ENCODE results near the gene KIAA1217.

The KIAA1217 gene

DNA sequence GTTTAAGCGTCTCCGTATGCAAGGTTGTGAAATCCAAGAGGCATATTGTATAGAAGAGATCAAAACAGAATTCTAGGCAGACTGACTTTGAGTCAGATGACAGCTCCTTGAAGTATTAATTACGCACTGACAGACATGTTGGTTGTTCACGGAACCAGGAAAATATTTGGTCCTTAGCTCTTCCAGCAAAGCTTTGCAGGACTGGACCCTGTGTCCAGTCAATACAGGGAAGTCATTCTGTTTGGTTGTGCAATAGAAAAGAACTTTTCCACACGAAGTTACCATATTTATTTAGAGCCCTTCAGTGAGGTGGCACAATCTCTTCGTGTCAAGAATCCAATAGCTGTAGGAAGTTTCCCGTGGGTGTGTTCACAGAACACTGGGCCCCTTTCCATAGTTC lies 309.5 kb downstream of the KIAA1217 start:
- DNase-seq, result no peak

- DNase-seq, result no peak
Measured at GRCh38 chr10:24518981-24519597, 310.2 kb downstream of the KIAA1217 start.

DNA sequence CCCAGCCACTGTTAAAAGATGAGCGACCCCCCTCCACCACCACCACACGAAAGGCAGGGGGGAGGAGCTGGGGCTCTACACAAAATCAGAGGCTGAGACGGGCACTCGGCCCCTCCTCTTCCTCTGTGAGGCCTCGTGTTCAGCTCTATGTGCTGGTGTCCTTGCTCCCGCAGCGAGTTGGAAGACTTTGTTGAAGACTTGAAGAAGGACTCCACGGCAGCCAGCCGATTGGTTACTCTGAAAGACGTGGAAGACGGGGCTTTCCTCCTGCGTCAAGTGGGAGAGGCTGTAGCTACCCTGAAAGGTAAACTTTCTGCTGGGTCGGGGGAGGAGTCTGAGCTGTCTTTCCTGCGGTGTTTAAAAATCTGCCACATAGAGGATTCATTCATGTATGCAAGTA lies 311.0 kb downstream of the KIAA1217 start:
- DNase-seq, result no peak

- no peak for DNase-seq
Measured at GRCh38 chr10:24524314-24524713, 315.4 kb downstream of the KIAA1217 start.

DNA sequence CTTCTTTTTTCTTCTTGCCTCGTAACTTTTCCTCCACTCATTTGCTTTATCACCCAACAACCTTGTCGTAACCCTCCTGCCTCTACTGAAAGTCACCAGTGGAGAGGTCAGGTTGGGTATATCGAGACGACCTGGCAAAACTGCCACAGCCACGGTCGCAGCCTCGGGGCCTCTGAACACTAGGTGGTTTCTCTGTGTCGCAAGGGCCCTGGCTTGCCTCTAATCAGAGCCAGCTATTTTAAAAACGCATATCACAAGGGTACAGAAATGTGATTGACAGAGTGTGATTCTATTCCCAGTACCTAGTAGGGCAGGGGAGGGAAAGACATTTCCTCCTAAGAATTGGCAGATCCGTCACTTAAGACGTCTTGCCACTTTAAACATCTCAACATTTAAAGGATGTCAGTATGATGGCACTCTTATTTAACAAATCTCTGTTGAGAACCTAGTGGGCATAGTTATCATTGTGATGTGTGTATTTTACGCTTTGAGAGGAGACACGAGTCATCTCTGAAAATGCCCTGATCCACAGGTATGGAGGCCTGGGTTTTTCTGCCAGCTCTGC lies 317.2 kb downstream of the KIAA1217 start:
- DNase-seq, result no peak

DNA sequence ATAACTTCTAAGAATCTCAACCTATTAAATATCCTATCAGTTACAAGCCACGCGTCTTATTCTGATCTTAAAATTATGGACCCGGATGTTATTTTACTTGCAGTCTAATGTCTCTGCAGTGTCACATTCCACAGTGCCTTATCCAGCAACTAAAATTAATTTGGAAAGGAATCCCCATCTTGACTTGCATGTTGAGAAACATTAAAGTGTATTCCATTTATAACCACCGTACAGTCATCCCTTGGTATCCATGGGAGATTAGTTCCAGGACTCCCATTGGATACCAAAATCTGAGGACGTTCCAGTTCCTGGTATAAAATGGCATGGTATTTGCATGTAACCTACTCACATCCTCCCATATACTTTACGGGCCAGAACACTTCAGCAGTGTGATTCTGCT lies 320.0 kb downstream of the KIAA1217 start:
- no peak for DNase-seq

- no peak for DNase-seq
Measured at GRCh38 chr10:24531439-24531838, 322.5 kb downstream of the KIAA1217 start.

- no peak for DNase-seq
Measured at GRCh38 chr10:24533981-24534380, 325.0 kb downstream of the KIAA1217 start.

GRCh38 chr10:24536636-24537035 lies 327.7 kb downstream of the KIAA1217 start:
- no peak for DNase-seq

DNA sequence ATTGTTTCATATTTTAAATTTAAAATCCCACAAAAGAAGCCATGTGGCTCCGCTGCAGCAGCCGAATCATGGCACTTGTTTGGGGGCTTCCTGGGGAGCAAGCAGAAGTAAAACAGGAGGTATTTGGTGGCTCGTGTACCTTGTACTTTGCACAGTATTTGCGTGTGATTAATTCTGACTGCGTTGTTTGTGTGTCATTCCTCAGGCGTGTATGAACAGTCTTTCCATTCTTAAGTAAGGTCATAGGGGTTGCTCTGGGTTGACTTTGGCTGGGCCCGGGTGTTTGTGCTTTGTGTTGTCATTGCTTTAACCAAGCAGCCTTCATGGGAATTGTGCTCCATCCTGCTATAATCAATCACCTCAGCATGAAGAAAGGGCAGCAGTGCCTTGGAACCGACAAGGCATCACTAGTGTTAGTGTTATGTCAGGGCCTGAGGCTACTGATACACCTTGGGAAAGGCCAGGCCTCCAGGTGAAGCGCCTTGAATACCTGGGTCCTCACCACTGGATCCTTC lies 332.4 kb downstream of the KIAA1217 start:
- DNase-seq, result no peak

- no peak for DNase-seq
Measured at GRCh38 chr10:24542314-24543270, 333.7 kb downstream of the KIAA1217 start.

DNA sequence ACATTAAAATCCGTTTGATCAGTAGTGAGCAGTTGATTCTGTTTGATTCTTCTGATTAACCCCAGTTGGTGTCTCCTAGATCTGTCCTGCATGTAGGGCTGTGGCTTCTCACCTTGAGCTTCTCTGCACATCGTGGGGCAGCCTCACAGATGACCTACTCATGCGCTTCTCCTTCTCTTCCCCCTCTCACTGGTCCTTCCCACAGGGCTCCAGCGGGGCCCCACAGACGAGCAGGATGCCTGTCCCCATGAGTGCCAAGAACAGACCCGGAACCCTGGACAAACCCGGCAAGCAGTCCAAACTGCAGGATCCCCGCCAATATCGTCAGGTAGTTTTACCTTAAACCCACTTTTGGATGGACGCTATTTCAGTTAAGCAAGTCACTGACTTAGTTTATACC lies 335.8 kb downstream of the KIAA1217 start:
- DNase-seq, result no peak

- no peak for DNase-seq
Measured at GRCh38 chr10:24545585-24545984, 336.6 kb downstream of the KIAA1217 start.

DNA sequence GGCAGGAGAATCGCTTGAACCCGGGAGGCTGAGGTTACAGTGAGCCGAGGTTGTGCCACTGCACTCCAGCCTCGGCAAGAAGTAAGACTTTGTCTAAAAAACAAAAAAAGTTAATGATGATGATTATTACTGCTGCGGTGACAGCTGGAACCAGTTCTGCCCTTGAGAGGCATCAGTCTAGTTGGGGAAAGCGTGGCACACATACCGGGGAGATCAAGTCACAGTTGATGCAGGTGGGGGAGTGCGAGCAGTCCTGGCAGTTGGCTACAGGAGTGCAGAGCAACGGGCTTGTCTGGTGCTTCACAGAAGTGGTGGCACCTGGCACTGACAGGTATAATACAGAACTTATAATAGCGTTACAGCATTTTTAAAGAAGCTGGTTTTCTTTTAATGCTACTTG lies 341.7 kb downstream of the KIAA1217 start:
- no peak for DNase-seq

DNA sequence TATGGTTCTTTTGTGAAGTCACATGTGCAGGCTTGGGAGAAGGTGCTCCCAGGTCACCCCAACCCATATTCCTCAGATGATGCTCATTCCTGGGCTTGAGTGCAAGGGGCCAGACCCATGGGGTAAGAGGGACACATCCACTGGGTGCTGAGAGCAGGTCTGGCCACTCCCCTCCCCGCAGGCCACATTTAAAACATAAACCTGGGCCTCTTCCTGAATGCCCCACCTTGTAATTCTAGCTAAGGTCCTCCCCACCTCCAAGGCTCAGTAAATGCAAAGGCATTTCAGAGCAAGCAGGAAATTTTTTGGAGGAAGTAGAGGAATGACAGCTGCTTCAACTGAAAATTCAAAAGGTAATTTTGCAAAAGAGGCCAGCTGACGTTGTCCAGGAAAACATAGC lies 342.2 kb downstream of the KIAA1217 start:
- no peak for DNase-seq

DNA sequence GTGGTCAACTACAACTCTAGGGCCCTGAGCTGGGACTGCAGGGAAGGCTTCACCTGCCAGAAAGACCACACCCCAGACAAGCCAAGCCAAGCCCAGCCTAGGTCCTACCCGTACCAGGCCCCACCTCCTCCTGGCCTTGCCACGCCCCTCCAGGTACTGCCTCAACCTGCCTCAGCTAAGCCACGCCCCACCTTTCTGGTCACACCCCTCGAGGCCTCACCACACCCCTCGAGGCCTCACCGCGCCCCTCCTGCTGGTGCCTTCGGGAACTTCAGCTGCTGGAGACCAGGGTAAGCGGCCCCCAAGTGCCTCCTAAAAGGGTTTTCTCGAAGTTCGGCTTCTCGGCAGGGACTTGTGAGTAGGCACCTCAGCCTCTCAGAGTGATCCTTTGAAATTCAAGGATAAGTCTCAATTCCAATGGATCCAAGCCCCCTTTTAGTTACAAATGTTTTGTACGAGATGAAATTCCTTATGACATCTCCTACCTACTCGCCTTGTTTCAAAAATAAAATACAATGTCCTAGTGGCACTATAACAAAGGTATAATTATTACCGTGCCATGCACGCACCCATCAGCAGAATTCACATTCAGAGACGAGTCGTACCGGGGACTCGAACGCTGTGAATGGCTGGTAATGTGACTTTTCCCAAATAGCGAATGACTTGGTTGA lies 343.5 kb downstream of the KIAA1217 start:
- DNase-seq, result no peak

- no peak for DNase-seq
Measured at GRCh38 chr10:24553051-24553612, 344.2 kb downstream of the KIAA1217 start.

- DNase-seq, result no peak
Measured at GRCh38 chr10:24554036-24554435, 345.1 kb downstream of the KIAA1217 start.

DNA sequence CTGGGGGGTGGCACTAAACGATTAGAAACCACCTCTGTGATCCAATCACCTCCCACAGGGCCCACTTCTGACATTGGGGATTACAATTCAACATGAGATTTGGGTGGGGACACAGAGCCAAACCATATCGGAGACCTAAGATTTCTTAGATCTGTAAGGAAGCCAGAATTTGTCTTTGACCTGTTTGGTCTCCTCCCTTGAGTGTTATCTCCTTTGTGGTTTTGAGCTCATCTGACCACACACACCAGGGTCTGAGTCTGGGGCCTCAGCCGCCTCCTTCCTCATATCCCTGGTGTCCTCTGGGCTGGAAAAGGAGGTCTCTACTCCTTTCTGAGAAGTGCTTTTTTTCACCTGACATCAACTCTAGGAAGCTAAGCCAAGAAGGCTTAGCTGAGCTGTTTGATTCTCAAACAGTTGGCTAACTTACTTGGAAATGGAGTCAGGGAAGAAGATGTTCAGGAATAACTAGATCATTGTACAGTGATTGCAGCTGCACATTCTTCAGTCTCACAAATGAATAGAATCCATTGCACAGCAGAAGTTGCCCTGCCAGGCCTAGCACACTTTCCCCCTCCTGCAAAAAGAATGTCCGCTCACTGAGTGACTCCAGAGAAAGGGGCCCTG lies 347.3 kb downstream of the KIAA1217 start:
- DNase-seq, result no peak

DNA sequence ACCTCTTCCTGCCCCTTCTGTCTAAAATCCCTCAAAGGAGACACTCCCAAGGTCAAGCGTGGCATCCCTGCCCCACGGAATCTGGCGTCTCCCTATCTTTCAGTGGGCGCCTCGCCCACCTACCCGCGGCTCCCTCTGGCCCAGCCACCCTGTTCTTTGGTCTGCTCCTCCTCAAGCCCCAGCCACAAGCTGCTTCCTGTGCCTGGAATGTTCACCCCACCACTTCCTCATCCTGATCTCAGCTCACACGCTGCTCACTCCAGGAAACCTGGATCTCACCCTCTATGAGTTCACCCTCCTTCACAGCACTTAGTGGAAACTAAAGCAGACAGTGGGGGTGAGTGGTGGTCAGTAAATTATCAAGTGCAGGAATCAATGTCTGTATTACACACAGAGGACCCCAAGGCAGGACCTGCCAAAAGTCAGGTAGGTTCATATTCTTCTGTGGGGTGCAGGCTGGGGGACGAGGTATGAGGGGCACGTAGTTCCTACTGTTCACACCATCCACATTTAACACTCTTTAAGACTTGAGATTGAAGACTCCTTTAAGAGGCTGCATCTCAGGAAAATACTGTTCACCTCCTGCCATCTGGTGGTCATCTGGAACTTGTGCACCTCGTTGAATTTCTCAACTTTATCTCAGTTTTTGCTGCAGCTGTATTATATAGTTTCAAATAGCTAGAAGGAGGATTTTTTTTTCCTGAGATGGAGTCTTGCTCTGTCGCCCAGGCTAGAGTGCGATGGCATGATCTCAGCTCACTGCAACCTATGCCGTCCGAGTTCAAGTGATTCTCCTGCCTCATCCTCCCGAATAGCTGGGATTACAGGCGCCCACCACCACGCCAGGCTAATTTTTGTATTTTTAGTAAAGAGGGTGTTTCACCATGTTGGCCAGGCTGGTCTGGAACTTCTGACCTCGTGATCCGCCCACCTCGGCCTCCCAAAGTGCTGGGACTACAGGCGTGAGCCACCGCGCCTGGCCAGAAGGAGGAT lies 348.1 kb downstream of the KIAA1217 start:
- peak; percentile 2 for DNase-seq

DNA sequence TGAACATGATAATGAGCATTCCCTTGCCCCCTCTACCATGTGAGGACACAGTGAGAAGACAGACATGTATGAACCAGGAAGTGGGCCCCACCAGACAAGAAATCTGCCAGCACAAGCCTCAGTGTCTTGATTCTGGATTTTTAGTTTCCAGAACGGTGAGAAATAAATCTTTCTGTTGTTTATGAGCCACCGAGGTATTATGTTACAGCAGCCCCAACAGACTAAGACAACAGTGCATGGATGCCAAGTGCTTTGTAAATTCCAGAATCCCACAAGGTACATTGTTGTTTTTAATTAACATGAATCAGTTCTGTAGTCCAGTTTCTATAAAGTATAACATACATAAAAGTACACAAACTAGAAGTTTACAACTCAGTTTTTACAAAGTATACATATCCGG lies 352.5 kb downstream of the KIAA1217 start:
- DNase-seq, result no peak

Data from KG1 (cell line).